ENCODE measurements around the gene OR2D3. TPM values are rescaled to one million over a fixed set of nuclear protein-coding genes. Genes with fewer than 3 reads are reported as not detected.

OR2D3 gene
- polyA plus RNA-seq, 2 of the 4 experiments (the other 2 are of a cell fraction) = not detected

- TF ChIP-seq HOXA7 (CRISPR knock-in tag; IDR thresholded peaks at IDR 0.05) (no peak), FOSL2 (IDR thresholded peaks at IDR 0.05) (no peak), FOSL2 (CRISPR knock-in tag; IDR thresholded peaks at IDR 0.05) (no peak), BCL3 (IDR thresholded peaks at IDR 0.05) (no peak), KDM1A (IDR thresholded peaks at IDR 0.05; ENCODE audit: low read depth) (no peak), RNF2 (IDR thresholded peaks at IDR 0.05; ENCODE audit: borderline replicate concordance, low read depth) (no peak), CBX8 (IDR thresholded peaks at IDR 0.05) (no peak), RARB (CRISPR knock-in tag; IDR thresholded peaks at IDR 0.05) (no peak), NR3C1 (IDR thresholded peaks at IDR 0.05) (no peak), TFCP2L1 (CRISPR knock-in tag; IDR thresholded peaks at IDR 0.05) (no peak), ESRRA (IDR thresholded peaks at IDR 0.05; ENCODE audit: borderline replicate concordance, low read length) (no peak), BHLHE40 (IDR thresholded peaks at IDR 0.05; ENCODE audit: low read depth, low read length) (no peak), ZSCAN20 (CRISPR knock-in tag; IDR thresholded peaks at IDR 0.05) (no peak)
- TF ChIP-seq, protein P1, sequence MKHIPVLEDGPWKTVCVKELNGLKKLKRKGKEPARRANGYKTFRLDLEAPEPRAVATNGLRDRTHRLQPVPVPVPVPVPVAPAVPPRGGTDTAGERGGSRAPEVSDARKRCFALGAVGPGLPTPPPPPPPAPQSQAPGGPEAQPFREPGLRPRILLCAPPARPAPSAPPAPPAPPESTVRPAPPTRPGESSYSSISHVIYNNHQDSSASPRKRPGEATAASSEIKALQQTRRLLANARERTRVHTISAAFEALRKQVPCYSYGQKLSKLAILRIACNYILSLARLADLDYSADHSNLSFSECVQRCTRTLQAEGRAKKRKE (CRISPR knock-in tag; IDR thresholded peaks at IDR 0.05; ENCODE audit: low read depth) = no peak
- 46% methylated on average over 4 of the region's 4 CpGs for WGBS (ENCODE audit: missing lambda C conversion rate)
- CTCF ChIA-PET = no interaction called here
- no peak for FAIRE-seq
- H3K4me2 ChIP-seq = no peak overlapping the region
- H3K27ac ChIP-seq = no peak overlapping the region
- POLR2A ChIA-PET = no interaction called here
- no peak for DNase-seq (ENCODE audit: low read depth in 1 of 2, low spot score in 1 of 2)
- H3K4me3 ChIP-seq = no peak overlapping the region
- no peaks in the 10 kb centered on the region for H3K9me3 ChIP-seq
- H3K4me1 ChIP-seq = no peaks in the 10 kb centered on the region
- no peak for ATAC-seq
These were observed 8.1 kb downstream of the OR2D3 start for GRCh38 chr11:6928916-6929315.

DNA sequence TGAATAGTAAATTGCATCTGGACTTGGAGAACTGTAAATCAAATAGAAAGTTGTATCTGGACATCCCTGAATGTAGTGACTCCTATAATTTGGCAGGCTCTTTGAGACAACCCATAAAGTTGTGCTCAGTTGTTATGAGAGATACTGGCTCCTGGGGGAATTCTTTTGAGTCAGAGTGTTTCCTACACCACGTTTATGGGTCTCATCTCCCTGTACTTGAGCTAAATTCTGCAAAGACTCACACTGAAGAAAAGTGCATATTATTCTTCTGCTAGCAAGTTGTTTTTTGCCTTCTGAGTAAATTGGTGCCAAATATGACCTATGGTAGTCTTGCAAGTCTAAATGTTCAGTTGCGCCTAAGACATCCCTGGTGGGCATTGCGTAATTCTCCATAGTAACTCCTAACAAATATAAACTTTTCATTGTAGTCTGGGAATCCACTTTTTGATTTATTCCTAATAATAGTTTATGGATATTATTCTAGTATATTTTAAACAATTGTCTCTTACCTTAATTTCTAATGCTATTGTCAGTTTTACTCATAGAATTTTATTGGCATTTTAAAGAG is 10.4 kb downstream of the OR2D3 start:
- no peak for FAIRE-seq
- Histone ChIP-seq H3K9me3 (no peaks in the 10 kb centered on the region), H3K27ac (no peak overlapping the region), H3K4me1 (no peaks in the 10 kb centered on the region), H3K4me3 (no peak overlapping the region), H3K4me2 (no peak overlapping the region)
- CTCF ChIA-PET = no interaction called here
- TF ChIP-seq HEYL (CRISPR knock-in tag; IDR thresholded peaks at IDR 0.05) = no peak
- TF ChIP-seq CEBPB (IDR thresholded peaks at IDR 0.05) = peak in 1 of 2 experiments; percentile 8; a peak in 1 of 4 replicates
- ATAC-seq = no peak
- DNase-seq (ENCODE audit: low read depth in 1 of 2, low spot score in 1 of 2) = no peak
- POLR2A ChIA-PET = no interaction called here
- WGBS (ENCODE audit: missing lambda C conversion rate) = 64% methylated on average over 3 of the region's 3 CpGs

- no peak overlapping the region for H3K4me3 ChIP-seq
- 28% methylated on average over 7 of the region's 7 CpGs for WGBS (ENCODE audit: missing lambda C conversion rate)
- H3K27ac ChIP-seq = no peak overlapping the region
- ChIA-PET POLR2A (no interaction called here), CTCF (no interaction called here)
- FAIRE-seq (no peak), ATAC-seq (no peak), DNase-seq (ENCODE audit: low read depth in 1 of 2, low spot score in 1 of 2) (no peak)
- TF ChIP-seq NR3C1 (IDR thresholded peaks at IDR 0.05) = no peak
- no peak for TF ChIP-seq ZNF302 (CRISPR knock-in tag; IDR thresholded peaks at IDR 0.05)
- TF ChIP-seq SMC3 (IDR thresholded peaks at IDR 0.05) = no peak
- TF ChIP-seq, protein P2, sequence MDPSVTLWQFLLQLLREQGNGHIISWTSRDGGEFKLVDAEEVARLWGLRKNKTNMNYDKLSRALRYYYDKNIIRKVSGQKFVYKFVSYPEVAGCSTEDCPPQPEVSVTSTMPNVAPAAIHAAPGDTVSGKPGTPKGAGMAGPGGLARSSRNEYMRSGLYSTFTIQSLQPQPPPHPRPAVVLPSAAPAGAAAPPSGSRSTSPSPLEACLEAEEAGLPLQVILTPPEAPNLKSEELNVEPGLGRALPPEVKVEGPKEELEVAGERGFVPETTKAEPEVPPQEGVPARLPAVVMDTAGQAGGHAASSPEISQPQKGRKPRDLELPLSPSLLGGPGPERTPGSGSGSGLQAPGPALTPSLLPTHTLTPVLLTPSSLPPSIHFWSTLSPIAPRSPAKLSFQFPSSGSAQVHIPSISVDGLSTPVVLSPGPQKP (IDR thresholded peaks at IDR 0.05; ENCODE audit: low read depth, low read length) = no peak
- TF ChIP-seq ESRRA (IDR thresholded peaks at IDR 0.05; ENCODE audit: borderline replicate concordance, low read length) = no peak
- no peak for TF ChIP-seq ZSCAN20 (CRISPR knock-in tag; IDR thresholded peaks at IDR 0.05)
- no peak for TF ChIP-seq NFE2L2 (conservative IDR thresholded peaks at IDR 0.05; ENCODE audit: low read length)
- no peak for TF ChIP-seq RCOR1 (IDR thresholded peaks at IDR 0.05; ENCODE audit: low read depth, low read length)
- no peak for TF ChIP-seq FOSB (CRISPR knock-in tag; IDR thresholded peaks at IDR 0.05)
- no peaks in the 10 kb centered on the region for H3K9me3 ChIP-seq
- no peak overlapping the region for H3K4me2 ChIP-seq
- H3K4me1 ChIP-seq = no peaks in the 10 kb centered on the region
These were observed 11.3 kb downstream of the OR2D3 start for GRCh38 chr11:6932145-6932544.

Data from A549 (cell line).